Stimulated activated CD8-positive, alpha-beta memory T cell treated with anti-CD3 and anti-CD28 coated beads, Interleukin-15, amount 100 ng/mL, for 4 hours (primary cell): ENCODE data around the gene ARID1B.

Experiments
- DNase-seq, 2 donors: peaks; one replicate each; pipeline ENCODE4 v3.0.0-alpha.2; 2020; ENCODE audit warnings: low read depth in 2 of 2

Gene ARID1B

DNA sequence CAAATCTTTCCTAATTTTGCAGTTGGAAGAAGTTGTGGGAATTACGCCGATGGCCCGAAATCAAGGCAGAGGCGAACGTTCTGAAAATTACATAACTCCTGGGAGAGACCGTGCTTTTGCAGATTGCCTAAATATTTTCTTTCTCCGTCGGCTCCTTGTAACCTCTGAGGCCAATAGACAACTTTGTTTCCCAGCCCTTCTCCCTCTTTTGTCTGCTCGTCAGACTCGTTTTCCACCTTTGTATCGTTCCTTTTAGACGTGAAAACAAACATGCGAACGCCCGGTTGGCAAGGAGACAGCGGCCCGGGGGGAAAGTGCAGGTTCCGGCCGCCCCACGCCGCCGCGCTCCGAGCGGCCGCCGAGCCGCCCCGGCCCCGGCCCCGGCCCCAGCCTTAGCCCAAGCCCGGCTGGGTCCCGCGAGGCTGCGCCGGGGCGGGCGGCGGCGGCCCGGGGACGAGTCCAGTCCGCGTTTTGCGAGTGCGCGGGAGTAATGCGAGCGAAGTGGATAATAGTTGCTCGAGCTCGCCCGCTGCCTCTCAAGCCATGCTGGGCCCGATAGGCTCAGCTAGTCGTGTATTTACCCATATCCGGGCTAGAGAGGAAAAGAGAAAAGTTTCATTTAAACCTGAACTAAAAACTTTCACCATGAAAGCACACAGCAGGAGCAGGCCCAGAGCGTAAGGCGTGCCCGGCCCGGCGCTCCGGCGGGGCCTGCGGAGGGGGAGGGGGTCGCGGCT, at the start of gene ARID1B:
Gene ARID1B, plus strand, starts transcription at position 539 of the 737 bp plus-strand sequence. CDS start 303 bp downstream, outside the sequence.
- peak; percentile 57 to 63 for DNase-seq

DNA sequence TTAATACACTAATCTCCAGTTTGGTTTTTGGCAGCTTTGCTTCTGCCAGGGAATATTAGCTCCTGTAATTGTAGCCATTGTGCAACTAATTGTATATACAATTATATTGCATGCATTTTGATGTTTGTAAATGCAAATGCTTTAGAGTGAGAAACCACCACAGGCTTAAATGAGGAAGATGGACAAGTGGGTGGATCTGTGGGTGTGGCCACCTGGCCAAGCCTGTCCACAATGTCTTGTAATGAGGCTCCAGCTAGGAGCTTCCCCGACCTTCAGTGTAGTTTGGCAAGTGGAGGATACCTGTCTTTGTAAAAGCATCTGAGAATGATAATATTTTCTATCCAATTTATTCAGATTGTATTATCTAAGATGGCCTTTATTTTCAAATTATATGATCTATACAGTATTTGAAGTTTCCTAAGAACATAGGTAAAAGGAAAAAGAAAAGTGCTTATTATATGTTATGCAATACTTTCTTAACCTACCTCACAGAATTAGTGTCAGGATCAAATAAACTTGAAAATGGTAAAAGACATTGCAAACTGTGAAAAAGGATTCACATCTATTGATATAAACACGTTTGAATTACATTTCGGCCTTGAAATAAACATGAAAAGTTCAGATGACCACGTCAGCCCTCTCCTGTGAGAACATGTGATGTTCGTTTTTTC, 49.3 kb upstream of the ARID1B start:
- DNase-seq, result no peak

DNA sequence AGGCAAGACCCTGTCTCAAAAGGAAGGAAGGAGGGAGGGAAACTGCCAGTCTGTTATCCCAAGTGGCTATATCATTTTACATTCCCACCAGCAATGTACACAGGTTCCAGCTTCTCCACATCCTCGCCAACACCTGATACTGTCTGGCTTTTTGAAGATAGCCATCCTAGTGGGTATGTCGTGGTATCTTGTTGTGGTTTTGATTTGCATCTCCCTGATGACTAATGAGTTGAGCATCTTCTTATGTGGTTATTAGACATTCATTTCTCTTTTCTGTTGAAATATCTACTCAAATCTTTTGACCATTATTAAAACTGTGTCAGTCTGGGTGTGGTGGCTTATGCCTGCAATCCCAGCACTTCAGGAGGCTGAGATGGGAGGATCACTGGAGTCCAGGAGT, 47.9 kb upstream of the ARID1B start:
- no peak for DNase-seq

DNA sequence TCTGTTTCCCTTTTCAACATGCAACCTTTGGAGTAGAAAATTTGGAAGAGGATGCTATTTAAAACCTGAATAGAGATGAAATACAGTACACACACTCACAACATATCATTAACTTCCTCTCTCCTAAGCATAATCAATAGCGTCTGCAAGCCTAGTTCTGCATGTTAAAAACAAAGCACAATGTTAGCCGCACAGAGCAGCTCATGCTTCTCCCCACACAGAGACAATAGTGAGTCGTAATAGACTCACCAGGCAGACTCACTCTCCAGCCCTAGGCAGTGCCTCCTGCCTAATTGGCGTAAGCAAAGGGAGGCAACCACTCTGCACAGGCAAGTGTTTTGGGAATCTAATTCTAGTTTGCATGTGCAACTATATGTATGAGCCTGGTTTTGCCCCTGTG, 45.8 kb upstream of the ARID1B start:
- DNase-seq, result no peak

DNA sequence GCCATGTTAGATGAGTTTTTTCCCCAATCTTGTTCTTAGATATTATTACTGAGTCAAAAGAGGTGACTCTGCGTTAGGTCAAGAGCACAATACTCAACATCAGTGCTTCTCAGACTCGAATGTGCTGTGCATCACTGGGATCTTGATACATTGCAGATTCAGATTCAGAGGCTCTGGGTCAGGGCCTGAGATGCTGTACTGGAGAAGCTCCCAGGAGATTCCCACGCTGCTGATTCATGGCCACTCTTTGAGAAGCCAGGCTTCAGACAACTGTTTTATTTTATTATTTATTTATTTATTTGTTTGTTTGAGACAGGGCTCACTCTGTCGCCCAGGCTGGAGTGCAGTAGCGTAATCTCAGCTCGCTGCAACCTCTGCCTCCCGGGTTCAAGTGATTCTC, 41.4 kb upstream of the ARID1B start:
- no peak for DNase-seq

DNA sequence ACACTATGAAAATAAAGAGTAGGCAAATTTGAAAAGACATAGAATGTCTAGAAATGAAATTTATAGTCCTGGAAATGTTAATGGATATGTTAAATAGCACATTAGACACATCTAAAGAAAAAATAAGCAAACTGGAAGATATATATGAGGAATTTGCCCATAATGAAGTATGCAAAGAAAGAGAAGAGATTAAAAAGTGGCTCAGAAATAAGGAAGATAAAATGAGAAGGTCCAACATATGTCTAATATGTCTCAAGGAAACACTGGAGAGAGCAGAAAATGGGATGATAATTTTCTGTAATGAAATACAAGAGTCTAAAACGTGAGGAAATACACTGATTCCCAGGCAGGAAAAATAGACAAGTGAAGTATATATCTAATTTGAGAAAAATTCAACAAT, 36.6 kb upstream of the ARID1B start:
- no peak for DNase-seq

DNA sequence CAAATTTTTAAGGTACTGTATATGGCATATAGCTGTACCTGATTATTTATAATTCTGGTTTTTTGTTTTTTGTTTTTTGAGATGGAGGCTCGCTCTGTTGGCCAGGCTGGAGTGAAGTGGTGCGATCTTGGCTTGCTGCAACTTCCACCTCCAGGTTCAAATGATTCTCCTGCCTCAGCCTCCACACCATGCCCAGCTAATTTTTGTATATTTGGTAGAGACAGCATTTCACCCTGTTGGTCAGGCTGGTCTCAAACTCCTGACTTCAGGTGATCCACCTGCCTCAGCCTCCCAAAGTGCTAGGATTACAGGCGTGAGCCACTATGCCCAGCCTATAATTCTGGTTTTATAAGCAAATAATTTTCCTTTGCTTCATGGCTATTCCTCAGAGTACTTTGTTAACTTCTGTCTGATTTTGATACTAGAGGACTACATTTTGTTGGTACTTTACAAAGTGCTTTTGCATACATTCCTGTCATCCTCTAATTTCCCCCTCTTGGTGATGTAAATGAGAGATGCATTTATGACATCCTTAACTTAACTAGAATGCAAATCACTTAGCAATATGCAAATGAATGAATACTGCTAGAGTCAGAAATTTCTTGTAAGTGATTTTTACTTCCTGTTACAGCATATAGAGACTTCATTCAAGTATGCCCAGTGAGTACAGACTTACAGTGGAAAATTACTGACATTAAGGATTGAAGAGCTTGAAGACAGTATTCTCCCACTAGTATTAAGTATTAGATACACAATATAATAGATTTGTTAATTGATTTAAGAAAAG, 35.7 kb upstream of the ARID1B start:
- no peak for DNase-seq

DNA sequence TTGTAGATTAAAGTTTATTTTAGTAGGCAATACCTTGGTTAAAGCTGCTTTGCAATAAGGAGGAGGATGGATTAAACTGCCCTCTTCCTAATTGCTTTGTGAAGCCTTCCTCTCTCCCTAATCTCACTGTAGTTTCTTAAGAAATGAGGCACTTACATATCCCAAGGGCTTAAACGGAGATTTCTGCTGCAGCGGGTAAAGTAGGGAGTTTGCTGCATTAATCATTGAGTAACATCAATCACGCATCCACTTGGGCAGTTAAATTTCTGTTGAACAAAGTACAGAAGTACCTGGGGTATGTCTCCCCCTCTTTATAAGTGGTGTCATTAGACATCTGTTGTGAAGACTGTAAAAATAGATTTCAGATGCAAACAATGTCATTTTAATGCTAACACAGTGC, 29.5 kb upstream of the ARID1B start:
- DNase-seq, result no peak

DNA sequence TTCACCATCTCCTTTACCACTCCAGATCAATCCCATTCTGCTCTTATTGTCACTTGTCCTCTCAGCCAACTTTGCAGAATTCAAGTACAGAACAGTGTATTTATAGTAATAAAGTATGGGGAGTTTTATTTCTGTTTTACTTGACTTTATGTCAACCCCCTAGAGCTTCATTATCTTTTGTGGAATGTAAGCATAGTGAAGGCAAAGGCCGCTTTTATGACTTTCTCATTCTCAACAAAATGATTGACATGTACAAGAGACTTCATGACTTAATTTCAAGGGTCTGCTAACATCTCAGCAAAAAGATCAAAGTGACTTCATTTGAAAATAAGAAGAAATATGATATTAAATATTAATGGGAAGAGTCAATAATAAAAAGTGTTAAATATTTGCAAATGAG, 28.7 kb upstream of the ARID1B start:
- DNase-seq, result no peak

DNA sequence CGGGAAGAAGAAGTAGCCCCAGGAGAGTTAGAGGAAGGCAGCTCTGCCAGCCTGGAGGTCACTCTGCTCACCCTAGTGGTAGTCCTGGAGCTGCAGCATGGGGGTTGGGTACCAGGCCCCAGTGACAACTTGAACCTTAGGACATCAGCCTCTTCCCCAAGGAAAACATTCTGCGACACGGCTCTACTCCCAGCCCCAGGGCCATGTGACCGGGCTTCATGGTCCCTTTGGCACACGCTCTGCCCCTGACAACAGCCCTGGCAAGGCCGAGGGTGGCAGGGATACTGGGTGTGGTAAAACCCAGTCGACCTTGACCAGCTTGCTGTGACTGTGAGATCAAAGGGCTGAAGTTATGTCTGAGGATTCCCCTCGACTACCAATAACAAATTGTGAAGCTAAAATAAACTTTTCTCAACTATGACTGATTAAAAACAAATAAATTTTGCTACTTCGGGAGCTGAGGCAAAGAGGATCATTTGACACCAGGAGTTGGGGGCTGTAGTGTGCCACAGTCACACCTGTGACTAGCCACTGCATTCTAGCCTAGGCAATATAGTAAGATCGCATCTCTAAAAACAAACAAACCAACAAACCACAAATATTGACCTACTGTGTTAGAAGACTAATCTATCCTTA, 24.4 kb upstream of the ARID1B start:
- DNase-seq, result no peak

DNA sequence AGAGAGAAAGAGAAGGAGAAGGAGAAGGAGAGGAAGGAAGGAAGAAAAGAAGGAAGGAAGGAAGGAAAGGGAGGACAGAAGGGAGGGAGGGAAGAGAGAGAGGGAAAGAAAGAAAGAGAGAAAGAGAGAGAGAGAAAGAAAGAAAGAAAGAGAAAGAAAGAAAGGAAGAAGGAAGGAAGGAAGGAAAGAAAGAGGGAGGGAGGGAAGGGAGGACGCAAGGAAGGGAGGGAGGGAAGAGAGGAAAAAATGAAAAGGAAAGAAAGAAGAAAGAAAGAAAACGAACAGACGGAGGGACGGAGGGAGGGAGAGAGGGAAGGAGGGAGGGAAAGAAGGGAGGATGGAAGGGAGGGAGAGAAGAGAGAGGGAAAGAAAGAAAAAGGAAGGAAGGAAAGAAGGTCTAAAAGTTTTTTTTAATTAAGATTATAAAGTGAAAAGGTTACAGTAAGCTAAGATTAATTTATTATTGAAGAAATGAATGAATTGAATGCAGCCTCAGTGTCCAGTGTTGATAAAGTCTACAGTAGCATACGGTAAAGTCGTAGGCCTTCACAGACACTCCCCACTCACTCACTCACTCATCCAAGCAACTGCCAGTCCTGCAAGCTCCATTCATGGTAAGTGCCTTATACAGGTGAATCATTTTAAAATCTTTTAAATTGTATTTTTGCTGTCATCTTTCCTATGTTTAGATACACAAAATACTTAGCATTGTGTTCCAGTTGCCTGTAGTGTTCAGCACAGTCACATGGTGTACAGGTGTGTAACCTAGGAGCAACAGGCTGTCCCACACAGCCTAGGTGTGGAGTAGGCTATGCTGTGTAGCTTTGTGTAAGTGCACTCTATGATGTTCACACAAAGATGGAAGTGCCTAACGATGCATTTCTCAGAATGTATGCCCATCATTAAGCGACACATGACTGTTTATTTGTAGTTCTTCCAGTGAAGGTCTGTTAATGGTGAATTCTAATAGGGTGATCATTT, 20.3 kb upstream of the ARID1B start:
- no peak for DNase-seq

DNA sequence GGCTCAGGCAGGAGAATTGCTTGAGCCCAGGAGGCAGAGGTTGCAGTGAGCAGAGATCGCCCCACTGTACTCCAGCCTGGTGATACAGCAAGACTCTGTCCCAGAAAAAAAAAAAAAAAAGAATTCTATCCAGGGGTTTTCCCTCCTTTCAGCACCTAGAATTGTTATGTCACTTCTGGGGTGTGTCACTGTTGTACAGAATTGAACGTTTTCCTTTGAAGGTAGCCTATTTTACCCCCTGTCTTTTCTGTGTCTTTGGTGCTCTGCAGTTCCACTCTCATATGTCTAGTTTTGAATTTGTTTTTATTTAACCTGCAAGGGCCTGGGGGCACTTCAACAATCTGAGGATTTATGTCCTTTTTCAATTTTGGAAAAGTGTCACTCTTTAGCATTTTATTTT, 19.3 kb upstream of the ARID1B start:
- no peak for DNase-seq

DNA sequence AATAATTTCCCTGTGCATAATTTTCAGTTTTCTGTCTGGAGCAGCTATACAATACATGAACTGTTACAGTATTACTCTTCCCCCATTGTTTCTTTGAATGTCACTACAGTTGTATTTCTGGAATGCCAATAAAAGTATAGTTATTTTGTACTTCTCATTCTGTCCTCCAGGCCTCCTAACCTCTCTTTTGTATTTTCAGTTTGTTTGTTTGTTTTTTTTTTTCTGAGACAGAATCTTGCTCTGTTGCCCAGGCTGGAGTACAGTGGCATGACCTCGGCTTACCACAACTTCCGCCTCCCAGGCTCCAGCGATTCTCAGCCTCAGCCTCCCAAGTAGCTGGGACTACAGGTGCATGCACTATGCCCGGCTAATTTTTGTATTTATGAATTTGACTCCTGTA, 16.8 kb upstream of the ARID1B start:
- DNase-seq, result no peak

DNA sequence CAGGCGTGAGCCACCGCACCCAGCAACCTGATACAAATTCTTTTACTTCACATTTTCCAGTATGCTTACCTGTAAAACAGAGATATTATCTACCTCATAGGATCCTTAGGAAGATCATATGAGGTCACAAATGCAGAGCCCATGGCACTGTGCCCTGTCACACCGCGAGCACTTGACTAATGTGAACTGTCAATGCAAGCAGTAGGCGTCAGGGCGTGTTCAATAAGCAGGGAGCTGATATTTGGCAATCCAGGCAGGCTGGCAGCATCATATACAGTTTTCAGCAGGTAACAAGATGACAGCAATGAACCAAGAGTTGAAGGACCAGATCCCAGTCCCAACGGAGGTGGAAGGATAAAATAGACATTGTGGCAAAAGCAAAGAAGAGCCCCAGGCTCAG, 14.6 kb upstream of the ARID1B start:
- DNase-seq, result no peak

DNA sequence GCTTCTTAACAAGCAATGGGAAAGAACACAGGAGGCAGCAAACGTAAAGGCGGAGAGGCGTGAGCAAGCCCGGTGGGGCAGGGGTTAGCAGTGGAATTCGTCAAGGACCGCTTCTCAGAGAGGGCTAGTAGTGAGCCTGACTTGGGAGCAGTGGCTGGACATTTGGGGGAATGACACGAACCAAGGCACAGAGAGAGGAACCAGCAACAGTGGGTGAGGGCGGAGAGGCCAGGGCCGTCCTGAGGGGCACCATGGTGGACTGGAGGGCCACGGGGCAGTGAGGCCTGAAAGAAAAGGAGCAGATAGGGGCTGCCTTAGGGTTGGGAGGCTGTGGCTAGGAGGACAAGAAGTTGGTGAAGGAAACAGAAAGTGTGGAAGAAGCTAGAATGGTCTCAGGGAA, 12.1 kb upstream of the ARID1B start:
- no peak for DNase-seq

DNA sequence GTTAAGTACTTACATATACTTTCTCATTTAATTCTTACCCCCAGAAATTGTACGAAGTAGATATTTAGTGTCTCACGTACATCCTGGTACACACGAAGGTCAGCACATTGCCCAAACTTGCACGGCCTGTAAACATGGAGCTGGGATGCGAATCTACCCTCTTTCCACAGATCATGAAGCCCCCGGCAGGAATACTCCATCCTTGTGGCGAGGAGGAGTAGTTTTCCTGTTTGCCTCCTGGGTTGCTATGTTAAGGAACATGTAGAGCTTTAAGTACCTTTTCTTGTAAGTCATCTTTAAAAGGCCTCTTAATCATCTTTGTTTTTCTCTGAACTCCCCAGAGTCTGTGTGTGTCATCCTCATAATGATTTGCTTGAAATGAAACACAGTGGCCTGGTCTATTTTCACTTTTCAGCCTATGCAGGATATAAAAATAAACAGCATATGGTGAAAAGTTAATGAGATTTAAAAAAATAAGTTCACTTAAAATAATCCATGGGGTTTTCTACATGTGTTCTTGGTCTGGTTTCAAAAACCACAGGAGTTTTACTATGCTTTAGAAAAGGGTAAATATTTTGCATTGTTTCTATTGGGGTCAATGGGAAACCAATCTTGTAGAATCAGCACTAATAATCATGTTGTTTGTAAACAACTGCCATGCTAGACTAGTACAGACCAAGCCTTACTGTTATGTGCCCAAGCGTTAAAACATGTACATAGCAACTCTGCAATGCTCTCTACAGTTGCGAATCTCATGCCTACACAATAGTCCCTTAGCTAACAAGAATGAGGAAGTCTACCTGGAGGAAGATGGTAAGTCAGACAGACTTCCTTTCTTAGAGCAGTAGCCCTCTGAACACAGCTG, 9.3 kb upstream of the ARID1B start:
- no peak for DNase-seq

DNA sequence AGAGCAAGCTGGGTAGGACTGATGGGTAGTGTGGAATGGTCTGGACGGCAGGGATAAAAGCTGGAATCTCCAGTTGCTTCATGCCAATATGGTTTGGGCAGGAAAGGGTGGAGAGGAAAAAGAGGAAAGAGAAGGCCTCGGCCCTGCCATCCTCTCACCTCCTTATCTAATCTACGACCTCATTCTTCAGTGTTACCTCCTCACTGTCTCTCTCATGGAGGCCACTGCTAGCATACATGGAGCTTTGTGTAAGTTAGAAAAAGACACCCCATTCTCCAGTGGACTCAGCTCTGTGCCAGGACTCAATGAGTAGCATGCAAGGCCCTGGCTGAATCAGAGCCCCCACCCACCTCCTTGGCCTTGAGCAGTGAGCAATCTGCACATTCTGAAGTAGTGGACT, 6.1 kb upstream of the ARID1B start:
- DNase-seq, result no peak

DNA sequence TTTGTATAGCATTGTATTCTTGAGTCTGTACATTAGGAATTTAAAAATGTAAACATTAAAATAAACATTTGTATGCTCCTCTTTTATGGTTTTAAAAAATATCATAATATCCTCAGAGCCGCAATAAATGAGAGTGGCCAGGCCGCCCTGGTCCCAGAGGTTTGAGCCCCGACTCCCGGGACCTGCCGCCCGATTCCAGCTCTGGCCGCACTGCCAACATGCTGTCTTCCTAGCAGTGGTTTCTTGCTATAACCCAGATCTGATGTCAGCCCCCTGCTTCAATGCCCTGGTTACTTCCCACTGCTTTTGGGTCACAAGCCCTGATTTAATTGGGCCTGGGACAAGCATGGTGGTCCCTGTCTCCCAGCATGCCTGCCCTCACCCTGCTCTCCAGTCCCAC, 5.4 kb upstream of the ARID1B start:
- no peak for DNase-seq

DNA sequence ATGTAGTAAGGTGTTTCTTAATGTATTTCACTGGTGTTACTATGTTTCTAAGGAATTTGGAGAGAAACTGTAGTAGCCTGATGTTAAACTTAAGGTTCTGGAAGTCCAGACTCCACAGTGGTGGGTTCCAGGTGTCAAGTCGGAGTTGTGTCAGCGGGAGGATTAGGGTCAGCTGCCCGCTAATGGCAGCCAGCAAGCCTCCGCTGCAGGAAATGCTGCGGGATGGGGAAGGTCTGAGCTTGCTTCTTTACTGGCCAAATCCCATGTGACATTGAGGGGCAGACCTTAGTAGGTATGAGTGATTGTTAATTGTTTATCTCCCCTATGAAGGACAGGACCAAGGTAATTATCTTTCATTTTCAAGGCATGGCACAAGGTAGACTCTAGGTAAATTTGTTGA, 3.7 kb upstream of the ARID1B start:
- DNase-seq, result no peak
